ENCODE data around the gene CDRT15. TPM values are rescaled to one million over a fixed set of nuclear protein-coding genes. Genes with fewer than 3 reads are reported as not detected.

CDRT15 gene
- total and polyA plus RNA-seq, 2 experiments from 2014 or later, result 0.40 TPM; not detected in 1

GRCh38 chr17:14209215-14209614 is 27.4 kb downstream of the CDRT15 start:
- no peaks in the 10 kb centered on the region for H3F3A ChIP-seq (replicated peaks; ENCODE audit: low read depth)
- H3K4me2 ChIP-seq, result no peak overlapping the region
- ATAC-seq, result no peak
- H3K4me3 Mint-ChIP-seq, result no peak overlapping the region
- H3K4me1 ChIP-seq (ENCODE audit: insufficient read depth), result no peaks in the 10 kb centered on the region
- H3K36me3 ChIP-seq (ENCODE audit: insufficient read depth), result no peaks in the 10 kb centered on the region; the same call in 1 of the 2 replicates
- H3K27ac Mint-ChIP-seq, result no peak overlapping the region
- H3K27me3 ChIP-seq (ENCODE audit: insufficient read depth), result no peaks in the 10 kb centered on the region
- DNase-seq (ENCODE audit: low spot score), result no peak
- peaks cover 5% of the 10 kb centered on the region for H3K27me3 Mint-ChIP-seq (ENCODE audit: insufficient read depth, low read depth, poor library complexity)
- peaks cover 31% of the 10 kb centered on the region for H3K9me3 Mint-ChIP-seq
- no peak overlapping the region for H3K27ac ChIP-seq (ENCODE audit: low read depth)
- H3K4me1 Mint-ChIP-seq, result no peaks in the 10 kb centered on the region; the same call in 2 of the 3 replicates
- H2AFZ ChIP-seq, result no peak overlapping the region
- no peak for TF ChIP-seq POLR2AphosphoS5 (IDR thresholded peaks at IDR 0.05; ENCODE audit: low read depth)
- no peak for TF ChIP-seq CREB1 (CRISPR knock-in tag; IDR thresholded peaks at IDR 0.05; ENCODE audit: low read depth)
- no peak for TF ChIP-seq EZH2 (IDR thresholded peaks at IDR 0.05; ENCODE audit: low read depth, unreplicated experiment)
- TF ChIP-seq, protein P1, sequence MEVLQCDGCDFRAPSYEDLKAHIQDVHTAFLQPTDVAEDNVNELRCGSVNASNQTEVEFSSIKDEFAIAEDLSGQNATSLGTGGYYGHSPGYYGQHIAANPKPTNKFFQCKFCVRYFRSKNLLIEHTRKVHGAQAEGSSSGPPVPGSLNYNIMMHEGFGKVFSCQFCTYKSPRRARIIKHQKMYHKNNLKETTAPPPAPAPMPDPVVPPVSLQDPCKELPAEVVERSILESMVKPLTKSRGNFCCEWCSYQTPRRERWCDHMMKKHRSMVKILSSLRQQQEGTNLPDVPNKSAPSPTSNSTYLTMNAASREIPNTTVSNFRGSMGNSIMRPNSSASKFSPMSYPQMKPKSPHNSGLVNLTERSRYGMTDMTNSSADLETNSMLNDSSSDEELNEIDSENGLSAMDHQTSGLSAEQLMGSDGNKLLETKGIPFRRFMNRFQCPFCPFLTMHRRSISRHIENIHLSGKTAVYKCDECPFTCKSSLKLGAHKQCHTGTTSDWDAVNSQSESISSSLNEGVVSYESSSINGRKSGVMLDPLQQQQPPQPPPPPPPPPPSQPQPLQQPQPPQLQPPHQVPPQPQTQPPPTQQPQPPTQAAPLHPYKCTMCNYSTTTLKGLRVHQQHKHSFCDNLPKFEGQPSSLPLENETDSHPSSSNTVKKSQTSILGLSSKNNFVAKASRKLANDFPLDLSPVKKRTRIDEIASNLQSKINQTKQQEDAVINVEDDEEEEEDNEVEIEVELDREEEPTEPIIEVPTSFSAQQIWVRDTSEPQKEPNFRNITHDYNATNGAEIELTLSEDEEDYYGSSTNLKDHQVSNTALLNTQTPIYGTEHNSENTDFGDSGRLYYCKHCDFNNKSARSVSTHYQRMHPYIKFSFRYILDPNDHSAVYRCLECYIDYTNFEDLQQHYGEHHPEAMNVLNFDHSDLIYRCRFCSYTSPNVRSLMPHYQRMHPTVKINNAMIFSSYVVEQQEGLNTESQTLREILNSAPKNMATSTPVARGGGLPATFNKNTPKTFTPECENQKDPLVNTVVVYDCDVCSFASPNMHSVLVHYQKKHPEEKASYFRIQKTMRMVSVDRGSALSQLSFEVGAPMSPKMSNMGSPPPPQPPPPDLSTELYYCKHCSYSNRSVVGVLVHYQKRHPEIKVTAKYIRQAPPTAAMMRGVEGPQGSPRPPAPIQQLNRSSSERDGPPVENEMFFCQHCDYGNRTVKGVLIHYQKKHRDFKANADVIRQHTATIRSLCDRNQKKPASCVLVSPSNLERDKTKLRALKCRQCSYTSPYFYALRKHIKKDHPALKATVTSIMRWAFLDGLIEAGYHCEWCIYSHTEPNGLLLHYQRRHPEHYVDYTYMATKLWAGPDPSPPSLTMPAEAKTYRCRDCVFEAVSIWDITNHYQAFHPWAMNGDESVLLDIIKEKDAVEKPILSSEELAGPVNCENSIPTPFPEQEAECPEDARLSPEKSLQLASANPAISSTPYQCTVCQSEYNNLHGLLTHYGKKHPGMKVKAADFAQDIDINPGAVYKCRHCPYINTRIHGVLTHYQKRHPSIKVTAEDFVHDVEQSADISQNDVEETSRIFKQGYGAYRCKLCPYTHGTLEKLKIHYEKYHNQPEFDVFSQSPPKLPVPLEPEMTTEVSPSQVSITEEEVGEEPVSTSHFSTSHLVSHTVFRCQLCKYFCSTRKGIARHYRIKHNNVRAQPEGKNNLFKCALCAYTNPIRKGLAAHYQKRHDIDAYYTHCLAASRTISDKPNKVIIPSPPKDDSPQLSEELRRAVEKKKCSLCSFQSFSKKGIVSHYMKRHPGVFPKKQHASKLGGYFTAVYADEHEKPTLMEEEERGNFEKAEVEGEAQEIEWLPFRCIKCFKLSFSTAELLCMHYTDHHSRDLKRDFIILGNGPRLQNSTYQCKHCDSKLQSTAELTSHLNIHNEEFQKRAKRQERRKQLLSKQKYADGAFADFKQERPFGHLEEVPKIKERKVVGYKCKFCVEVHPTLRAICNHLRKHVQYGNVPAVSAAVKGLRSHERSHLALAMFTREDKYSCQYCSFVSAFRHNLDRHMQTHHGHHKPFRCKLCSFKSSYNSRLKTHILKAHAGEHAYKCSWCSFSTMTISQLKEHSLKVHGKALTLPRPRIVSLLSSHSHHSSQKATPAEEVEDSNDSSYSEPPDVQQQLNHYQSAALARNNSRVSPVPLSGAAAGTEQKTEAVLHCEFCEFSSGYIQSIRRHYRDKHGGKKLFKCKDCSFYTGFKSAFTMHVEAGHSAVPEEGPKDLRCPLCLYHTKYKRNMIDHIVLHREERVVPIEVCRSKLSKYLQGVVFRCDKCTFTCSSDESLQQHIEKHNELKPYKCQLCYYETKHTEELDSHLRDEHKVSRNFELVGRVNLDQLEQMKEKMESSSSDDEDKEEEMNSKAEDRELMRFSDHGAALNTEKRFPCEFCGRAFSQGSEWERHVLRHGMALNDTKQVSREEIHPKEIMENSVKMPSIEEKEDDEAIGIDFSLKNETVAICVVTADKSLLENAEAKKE (CRISPR knock-in tag; IDR thresholded peaks at IDR 0.05), result no peak
- TF ChIP-seq EZH2phosphoT487 (IDR thresholded peaks at IDR 0.05; ENCODE audit: unreplicated experiment), result no peak
- TF ChIP-seq STAT1 (IDR thresholded peaks at IDR 0.05; ENCODE audit: unreplicated experiment), result no peak
- no peak for TF ChIP-seq CTCF (conservative IDR thresholded peaks at IDR 0.05; ENCODE audit: low read depth in 2 of 2)
- TF ChIP-seq NANOG (IDR thresholded peaks at IDR 0.05; ENCODE audit: borderline replicate concordance), result no peak
- TF ChIP-seq ZNF114 (CRISPR knock-in tag; IDR thresholded peaks at IDR 0.05), result no peak
- TF ChIP-seq ZNF331 (CRISPR knock-in tag; IDR thresholded peaks at IDR 0.05; ENCODE audit: low read depth), result no peak
- no peak for TF ChIP-seq ETS1 (IDR thresholded peaks at IDR 0.05)
- TF ChIP-seq JUNB (IDR thresholded peaks at IDR 0.05; ENCODE audit: unreplicated experiment), result no peak
- TF ChIP-seq, protein P2, sequence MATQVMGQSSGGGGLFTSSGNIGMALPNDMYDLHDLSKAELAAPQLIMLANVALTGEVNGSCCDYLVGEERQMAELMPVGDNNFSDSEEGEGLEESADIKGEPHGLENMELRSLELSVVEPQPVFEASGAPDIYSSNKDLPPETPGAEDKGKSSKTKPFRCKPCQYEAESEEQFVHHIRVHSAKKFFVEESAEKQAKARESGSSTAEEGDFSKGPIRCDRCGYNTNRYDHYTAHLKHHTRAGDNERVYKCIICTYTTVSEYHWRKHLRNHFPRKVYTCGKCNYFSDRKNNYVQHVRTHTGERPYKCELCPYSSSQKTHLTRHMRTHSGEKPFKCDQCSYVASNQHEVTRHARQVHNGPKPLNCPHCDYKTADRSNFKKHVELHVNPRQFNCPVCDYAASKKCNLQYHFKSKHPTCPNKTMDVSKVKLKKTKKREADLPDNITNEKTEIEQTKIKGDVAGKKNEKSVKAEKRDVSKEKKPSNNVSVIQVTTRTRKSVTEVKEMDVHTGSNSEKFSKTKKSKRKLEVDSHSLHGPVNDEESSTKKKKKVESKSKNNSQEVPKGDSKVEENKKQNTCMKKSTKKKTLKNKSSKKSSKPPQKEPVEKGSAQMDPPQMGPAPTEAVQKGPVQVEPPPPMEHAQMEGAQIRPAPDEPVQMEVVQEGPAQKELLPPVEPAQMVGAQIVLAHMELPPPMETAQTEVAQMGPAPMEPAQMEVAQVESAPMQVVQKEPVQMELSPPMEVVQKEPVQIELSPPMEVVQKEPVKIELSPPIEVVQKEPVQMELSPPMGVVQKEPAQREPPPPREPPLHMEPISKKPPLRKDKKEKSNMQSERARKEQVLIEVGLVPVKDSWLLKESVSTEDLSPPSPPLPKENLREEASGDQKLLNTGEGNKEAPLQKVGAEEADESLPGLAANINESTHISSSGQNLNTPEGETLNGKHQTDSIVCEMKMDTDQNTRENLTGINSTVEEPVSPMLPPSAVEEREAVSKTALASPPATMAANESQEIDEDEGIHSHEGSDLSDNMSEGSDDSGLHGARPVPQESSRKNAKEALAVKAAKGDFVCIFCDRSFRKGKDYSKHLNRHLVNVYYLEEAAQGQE (IDR thresholded peaks at IDR 0.05; ENCODE audit: unreplicated experiment), result no peak
- no peaks in the 10 kb centered on the region for H3K79me2 ChIP-seq (replicated peaks; ENCODE audit: insufficient read depth)
- H3K9me2 ChIP-seq (ENCODE audit: insufficient read depth), result no peaks in the 10 kb centered on the region
- no peak overlapping the region for H3K4me3 ChIP-seq
- no peaks in the 10 kb centered on the region for H4K20me1 ChIP-seq (replicated peaks; ENCODE audit: insufficient read depth)
- peaks cover 50% of the 10 kb centered on the region for H3K36me3 Mint-ChIP-seq (ENCODE audit: low read depth)

Data from GM23338 (cell line).